Measurements from ENCODE around the gene SMC2. TPM values are rescaled to one million over a fixed set of nuclear protein-coding genes. Genes with fewer than 3 reads are reported as not detected.

Gene SMC2
- total RNA-seq (2014; rRNA removed; shearing (Covaris generic)) = 59.5 and 74.0 TPM in 2 replicates

DNA sequence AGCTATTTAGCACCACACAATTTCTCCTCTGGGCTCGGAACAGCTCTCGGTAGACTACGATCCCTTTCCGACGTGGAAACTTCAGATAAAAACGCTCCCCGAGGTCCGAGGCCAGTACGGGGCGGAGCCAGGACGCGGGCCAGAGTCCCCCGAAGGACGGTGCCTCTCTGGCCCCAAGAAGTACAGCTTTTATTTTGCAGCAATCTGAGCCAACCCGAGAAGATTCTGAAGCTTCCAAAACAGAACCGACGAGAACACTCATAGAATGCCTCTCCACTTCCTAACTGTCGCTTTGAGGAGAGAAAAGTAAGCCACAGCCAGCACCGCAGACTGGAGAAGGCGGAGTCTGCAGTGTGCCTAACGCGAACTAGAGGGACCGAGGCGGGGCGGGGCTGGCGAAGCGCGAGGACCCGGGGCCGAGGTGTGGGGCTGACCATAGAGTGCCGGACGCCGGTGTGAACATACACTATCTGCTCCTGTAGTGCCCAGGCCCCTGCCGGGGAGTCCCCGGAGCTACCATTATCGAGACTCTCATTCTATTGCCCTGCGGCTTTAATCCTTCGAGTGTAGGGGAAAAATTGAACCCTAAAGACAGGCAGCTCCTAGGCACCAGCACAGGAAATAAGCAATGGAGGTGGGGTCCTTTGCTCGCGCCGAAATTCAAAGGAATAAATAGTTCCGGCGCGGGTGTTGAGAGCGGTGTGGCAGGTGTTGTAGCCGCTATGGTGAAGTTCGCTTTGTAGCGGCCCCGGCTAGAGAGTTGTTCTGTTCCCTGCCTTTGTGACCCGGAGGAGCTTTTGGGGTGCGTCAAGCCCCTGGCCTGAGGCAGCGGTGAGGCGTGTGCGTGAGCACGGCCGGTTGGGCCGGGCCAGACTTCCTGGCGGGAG, at the start of gene SMC2:
TSS of gene SMC2 (plus strand) at position 663 of the 887 bp plus-strand sequence. CDS start 1,076 bp downstream, outside the sequence.
- DNase-seq (ENCODE audit: low spot score) = peak; percentile 94

DNA sequence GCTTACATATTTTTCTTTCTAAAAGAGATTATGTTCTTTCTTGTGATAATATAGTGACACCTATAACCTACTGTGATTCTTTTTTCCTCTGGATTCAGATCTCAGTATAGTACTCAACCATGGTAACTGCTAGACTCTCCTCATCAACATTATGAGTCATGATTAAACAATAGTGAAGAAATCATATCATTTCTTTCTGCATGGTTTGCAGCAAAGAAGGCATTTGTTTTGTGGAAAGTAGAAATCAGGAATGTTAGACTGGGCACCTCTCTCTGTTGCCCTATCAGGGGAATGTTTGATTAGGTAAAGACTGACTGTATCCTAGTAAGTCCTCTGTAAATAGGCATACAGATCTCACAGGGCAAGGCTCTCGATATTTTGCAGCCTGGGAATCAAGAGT, 25.6 kb upstream of the SMC2 start:
- DNase-seq (ENCODE audit: low spot score) = no peak

DNA sequence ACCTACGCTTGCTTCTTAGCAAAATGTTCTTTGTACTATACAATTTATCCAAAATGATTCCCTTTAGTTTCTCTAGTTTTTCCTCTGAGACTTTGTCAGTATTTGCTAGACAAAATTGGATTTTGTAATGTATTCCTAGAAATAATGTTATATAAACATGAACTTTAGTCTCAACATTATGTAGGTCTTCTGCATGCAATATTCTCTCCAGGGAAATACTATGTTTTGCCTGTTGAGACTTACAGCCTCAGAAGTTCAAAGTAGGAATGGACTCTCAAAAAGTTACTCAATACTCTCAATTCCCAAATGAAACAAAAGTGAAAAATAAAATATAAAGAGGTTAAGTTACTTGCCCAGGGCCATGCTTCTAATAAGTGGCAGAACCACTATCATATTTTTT, 24.8 kb upstream of the SMC2 start:
- no peak for DNase-seq (ENCODE audit: low spot score)

DNA sequence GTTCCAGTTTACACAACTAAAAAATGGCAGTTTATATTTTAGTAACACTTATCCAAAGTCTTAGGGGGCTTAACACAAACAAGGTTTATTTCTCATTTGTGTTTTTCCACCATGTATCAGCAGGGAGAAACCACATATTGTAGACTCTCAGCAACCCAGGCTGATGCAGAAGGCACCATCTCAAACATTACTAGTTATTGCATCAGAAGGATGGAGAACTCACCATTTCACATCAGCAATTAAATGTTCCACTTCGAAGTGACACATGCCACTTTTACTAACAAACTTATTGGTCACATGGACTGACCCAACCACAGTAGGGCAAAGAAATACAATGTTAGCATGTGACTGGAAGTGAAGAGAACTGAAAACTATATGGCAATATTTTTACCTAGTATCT, 22.5 kb upstream of the SMC2 start:
- DNase-seq (ENCODE audit: low spot score) = no peak

DNA sequence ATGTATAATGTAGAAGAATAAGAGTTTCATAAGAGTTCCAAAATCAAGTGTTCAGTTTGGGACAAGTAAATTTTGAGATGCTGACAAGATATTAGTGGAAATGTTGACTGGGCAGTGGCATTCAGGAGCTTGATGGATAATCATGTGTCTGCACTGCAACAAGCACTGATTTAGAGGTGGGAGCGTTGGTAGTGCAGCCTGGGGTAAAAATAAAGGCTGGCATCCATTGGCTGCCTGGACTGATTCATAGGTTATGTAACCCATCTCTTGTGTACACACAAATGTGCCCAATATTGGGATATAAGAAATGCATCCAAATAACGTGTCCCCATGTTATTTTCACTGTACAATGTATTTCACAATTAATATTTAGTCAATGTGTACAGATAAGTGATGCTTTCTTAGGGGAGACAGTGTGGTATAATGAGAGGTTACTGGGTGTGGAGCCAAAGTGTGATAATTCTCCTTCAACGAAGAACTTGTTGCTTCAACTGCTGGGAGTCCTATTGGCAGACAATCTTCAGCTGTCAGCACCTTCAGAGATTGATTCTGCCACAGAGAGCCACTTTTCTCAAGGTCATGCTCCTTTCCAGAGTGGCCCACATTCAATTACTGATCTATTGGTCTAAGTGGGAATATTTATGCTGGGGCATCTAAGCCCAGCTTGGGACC, 20.9 kb upstream of the SMC2 start:
- DNase-seq (ENCODE audit: low spot score) = no peak

DNA sequence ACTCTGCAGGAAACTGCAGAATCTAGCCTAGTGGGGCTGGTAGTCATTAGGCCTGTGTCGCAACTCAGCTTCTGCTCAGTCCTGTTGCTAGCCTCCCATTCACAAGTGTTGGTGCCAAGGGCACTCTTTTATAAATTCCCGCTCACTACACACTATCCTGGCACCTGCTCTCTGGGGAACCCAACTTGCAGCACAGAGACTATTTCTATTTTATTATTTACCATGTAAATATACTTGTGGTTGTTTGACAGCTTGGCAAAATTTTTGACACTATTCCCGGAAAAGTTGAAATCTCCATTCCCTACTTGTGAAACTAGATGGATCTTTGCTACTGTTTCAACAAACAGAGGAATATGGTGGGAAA, 20.4 kb upstream of the SMC2 start:
- no peak for DNase-seq (ENCODE audit: low spot score)

DNA sequence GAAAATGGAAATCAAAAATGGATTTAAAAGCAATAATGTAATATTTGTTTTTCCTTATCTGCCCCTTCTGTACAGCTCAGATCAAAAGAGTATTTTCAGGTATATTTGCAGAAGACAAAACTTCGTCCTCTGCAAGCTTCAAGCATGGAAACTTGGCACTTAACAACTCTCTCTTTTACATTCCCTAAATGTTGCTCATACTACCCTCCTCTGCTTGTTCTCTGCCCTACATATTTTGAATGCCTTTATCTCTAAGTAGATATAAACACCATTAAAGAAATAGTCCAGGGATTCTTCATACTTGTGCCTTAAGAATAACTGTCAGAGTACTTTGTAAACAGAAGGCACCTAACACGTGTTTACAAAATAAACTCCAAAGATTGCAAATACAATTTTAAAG, 19.2 kb upstream of the SMC2 start:
- peak; percentile 88 for DNase-seq (ENCODE audit: low spot score)

DNA sequence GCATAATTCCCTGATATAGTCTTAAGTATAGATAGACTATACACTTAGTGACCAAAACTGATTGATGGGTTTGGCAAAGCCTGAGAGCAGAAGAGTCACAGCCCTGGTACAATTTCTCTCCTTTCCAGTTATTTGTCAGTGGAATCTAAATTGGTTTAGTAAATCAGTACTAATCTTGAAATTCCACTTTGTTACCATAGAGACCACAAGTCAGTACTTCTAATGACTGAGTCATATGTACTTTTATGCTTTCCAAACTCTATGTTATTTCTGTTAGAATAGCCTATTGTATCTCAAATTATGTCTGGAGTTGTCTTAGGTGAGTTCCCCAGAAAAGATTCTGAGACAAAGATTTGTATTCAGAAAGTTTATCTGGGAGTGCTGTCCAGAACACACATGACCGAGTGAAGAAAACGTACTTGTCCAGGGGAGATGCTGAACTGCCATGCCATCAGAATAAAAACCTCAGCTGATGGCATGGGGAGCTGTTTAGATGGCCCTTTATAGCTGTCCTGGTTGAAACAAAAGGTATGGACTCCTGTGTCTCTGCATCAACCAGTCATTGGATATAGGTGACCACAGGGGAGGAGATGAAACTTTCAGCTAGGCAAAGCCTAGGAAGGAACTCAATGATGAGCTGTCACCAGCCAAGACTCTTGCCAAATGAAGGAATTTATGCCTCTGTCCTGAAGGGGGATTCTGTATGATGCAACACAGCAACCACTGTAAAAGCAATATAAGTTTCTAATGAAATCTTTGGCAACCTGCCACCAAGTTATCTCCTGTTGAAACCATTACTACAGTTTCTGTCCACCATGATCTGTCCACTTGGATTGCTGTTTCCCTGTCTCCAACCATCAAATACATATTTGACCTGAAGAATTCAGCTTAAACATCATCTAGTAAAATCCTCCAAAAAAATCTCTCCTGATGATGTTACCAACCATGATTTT, 18.0 kb upstream of the SMC2 start:
- peak; percentile 62 for DNase-seq (ENCODE audit: low spot score)

DNA sequence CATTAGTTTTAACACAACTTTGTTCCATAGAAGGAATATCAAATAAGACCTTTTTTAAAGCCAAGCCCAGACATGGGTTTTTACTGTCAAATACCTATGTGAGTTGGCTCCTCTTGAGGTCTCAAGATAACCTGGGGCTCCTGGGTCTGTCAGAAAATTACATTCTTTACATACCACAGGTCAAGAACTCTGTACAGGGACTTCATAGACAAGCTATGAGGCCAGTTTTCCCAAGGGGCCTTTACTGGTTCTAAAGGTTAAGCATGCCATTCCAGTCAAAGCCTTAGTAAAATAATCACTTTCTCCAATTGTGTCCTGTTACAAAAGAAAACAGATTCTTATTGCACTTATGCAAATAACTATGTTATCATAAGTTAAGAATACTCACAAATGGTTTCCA, 15.5 kb upstream of the SMC2 start:
- peak; percentile 30 for DNase-seq (ENCODE audit: low spot score)

DNA sequence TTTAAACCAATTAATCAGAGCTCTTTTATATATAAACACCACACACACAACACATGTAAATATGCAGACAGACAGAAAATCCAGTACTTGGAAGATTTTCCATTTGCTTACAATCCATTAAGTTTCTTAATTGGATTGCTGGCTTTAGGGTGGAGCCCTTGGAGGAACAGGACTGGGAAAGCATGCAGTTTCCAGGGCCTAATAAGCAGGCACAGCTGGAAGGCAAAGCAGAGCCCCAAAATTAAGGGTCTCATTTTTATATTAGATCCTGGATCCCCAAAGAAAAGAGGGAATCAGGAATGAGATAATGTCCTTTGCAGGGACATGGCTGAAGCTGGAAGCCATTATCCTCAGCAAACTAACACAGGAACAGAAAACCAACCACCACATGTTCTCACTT, 13.1 kb upstream of the SMC2 start:
- DNase-seq (ENCODE audit: low spot score) = no peak

DNA sequence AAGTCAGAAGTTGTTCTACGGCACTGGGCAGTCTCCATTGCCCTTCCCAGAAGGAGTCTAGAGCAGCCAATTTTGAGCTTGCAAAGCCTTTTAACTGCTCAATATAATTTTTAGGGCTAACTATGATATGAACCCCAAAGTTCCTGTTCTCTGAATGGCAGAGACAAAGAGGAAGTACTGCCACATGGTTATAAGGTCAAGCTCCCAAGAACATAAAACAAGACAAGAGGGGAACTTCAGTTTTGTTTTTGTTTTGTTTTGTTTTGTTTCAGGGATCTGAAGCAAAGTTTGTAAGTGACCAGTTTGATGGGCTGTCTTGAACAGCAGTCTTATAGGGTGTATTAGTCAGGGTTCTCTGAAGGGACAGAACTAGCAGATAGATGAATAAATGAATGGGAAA, 11.9 kb upstream of the SMC2 start:
- no peak for DNase-seq (ENCODE audit: low spot score)

DNA sequence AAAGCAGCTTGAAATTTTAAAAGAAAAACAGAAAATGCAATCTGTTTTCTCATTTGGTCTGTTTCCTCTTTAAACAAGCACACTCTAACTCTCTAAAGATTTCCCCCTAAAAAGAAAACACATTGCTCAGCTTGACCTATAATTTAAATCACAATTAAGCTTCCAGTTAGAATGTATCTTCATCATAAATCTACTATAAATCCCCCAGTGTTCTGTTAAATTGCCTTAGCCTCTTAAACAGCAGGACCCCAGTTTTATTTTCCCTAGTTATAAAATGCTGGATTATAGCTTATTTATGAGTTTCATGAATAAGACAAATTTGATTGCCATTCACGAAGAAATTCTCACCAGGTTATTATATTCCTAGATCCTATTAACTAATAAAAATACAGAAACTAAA, 8.6 kb upstream of the SMC2 start:
- DNase-seq (ENCODE audit: low spot score) = no peak

DNA sequence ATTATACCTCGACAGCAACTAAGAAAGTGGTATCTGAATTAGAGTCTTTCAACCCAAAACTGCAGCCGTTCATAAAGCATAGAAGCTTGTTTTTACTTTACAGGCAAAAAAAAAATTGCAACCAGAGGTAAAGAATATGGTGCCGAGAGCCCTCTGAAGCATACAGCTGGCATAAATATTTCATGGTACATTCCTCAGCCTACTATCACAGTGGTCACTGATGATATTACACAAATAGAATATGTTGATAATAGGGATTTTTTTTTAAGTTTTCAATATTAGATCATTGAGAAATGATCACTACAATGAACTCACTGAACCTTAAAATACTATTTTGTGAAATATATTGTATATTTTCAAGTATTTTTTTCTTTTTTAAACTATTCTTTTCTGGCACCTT, 6.2 kb upstream of the SMC2 start:
- no peak for DNase-seq (ENCODE audit: low spot score)

DNA sequence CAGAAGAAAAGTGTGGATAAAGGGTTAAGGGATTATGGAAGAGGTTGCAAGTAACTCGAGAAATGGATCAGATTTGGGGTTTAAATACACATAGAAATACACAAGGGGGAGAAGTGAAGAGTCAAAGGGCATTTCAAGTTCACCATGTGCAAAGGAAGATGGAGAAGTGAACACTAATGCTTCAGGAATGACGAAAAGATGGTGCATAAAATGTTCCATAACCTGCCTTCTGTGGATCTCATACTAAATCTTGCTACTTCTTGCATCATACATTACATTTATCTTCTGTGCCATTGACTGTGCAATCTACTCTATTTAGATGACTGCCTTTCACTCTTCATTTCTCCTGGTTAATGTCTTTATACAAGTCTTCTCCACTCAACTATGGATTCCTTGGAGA, 5.7 kb upstream of the SMC2 start:
- DNase-seq (ENCODE audit: low spot score) = no peak

DNA sequence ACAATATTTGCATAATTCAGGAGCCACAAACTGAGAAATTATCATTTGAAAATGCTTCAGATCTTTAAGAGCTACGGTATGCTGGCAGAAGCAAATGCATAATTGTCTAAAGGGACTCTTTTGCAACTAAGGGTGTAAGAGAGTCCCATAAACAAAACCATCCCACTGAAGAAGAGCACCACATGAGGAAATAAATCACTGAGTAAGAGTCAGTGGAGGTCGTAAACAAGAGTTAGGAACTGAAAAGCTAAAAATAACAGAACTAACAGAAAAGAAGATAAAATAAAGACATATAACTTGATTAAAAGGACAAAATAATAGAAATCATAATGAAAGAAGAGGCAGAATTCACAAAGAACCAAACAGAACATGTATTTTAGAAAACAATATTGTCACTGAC, 3.5 kb upstream of the SMC2 start:
- no peak for DNase-seq (ENCODE audit: low spot score)

DNA sequence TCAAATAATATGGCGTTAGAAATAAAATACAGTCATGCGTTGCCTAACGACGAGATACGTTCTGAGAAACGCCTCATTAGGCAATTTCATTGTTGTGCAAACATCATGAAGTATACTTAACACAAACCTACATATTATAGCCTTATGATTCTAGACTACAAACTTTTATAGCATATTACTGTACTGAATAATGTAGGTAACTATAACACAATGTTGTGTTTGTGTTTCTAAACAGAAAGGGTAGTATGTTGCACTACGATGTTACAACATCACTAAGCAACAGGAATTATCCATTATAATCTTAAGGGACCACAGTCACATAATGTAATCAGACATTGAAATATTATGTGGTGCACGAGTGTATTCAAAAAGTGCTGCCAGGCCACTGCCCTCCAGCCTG, 3.0 kb upstream of the SMC2 start:
- no peak for DNase-seq (ENCODE audit: low spot score)

DNA sequence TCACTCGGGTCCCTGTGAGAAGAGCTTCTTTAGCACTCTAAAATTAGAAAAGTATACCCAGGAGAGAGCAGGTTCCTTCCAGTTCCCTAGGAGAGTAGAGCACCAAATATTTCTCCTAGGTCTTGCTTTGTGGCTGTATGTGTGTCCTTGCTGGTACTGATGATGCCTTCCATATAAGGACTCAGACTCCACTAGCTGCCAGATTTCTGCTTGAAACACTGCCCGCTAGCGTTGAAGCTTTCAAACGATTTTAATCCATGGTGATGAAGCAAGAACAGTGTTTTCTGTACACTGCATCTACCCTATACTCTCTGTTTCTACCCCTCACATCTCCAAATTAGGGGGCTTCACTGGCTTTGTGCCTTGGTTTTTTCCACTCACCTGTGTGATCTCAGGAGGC, 2.4 kb upstream of the SMC2 start:
- no peak for DNase-seq (ENCODE audit: low spot score)

DNA sequence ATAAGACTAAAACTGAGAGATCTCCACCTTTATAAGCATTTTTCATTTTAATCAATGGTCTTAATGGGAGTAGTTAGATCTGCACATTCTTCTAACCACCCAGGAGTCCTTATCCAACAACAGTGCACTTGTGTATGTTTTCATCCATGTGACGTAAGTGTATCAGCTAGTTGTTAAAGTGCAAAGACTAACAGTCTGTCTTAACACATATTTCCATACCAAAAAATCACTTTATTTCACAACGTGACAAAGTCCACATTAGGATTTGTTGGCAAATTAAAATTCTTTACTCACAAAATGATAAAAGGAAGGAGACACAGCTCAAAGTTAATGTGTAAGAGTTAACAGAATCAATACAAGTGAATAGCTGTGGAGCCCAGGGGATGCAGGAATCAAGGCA, 1.9 kb upstream of the SMC2 start:
- no peak for DNase-seq (ENCODE audit: low spot score)

DNA sequence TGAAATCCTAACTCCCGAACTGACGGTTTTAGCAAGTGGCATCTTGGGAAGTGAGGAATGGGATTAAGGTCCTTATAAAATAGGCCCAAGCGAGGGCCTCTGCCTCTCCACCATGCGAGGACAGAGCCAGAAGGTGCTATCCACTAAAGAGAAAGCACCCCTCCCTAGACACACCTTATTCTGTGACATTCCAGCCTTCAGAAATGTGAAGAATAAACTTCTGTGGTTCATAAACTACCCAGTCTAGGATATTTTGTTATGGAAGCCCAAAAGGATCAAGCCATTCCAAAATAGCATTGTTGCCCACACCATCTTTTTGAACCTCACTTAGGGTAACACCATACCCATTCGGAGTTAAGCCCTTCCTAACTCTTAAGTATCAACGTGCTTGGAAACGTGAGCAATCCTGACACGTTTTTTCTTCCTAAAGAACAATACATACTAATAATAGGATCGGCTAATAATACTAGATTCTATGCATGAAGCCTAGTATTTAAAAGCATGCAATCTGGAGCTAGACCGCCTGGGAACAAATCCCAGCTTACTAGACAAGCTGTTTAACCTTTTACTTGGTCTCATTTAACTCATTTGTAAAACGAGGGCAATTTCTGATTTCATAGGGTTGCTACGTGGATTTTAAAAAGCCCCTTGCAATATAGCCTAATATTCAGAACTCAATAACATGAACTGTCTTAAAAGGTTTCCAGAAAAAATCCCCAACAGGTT, 1.1 kb upstream of the SMC2 start:
- DNase-seq (ENCODE audit: low spot score) = peak; percentile 16

DNA sequence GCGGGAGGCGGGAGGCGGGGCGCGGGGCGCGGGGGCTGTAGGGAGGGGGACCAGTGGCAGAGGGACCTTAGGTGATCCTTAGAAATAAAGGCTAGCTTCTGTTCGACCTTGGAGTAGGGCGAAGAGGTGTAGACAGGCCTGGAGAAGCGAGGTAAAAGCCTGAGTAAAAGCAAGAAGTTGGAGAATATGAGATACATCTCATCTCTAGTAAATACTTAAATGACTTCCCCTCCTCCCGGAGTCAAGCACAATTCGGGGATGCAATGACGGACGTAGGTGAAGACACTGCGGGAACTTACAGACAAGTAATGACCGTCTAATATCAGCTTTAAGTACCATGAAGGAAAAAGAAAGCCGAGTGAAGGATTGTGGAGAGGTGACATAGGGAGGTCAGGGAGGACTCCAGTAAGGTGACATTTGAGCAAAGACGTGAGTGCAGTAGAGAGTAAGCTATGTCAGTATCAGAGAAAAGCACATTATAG, 466 bp downstream of the SMC2 start:
- DNase-seq (ENCODE audit: low spot score) = peak; percentile 34

DNA sequence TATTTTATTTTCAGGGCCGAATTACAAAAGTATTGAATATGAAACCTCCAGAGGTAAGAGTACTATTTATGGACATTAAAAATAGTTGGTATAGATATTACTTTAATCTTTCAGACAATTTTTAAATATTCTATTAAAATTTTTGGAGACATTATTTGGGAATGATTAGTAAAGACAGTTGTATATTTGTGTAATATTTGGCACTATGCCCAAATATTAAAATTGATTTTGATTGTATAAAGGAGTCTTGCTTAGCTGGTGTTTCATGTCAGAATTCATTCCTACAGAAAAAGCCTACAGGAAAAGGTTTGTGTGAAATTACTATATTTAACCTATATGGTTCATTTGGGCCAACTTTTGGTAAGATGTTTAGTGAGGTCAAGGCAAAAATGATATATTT, 5.5 kb downstream of the SMC2 start:
- DNase-seq (ENCODE audit: low spot score) = no peak
